Liver (tissue), 9 donors: ENCODE data around the gene ZBTB21. TPM values are rescaled to one million over a fixed set of nuclear protein-coding genes. Genes with fewer than 3 reads are reported as not detected.
A peak's percentile ranks its signal among the peaks of the same experiment; 100 is the strongest.

Experiments
- DNase-seq: peaks from one replicate; pipeline ENCODE4 v3.0.0-alpha.2; 2017; ENCODE audit warnings: low spot score
- H3K27ac ChIP-seq, 2 donors: one replicate each; pipeline ENCODE4 v1.7.0; 2013; ENCODE audit warnings: inconsistent platforms in 2 of 2, low read length in 2 of 2, control low read depth in 1 of 2, low read depth in 1 of 2, mild to moderate bottlenecking in 1 of 2
- H3K27me3 ChIP-seq, 4 donors: one replicate each; pipeline versions ENCODE4 v1.6.1 to v1.7.0; 2013; ENCODE audit warnings: low read length in 3 of 4, inconsistent platforms in 1 of 4, mild to moderate bottlenecking in 1 of 4, moderate library complexity in 1 of 4; ENCODE audit not compliant: control insufficient read depth in 4 of 4, insufficient read depth in 4 of 4
- H3K36me3 ChIP-seq, 4 donors: one replicate each; pipeline versions ENCODE4 v1.6.1 to v1.7.0; 2013; ENCODE audit warnings: low read length in 3 of 4, mild to moderate bottlenecking in 3 of 4, low read depth in 1 of 4, moderate library complexity in 1 of 4; ENCODE audit not compliant: control insufficient read depth in 4 of 4, insufficient read depth in 3 of 4
- H3K4me1 ChIP-seq, 4 donors: one replicate each; pipeline versions ENCODE4 v1.6.1 to v1.7.0; 2013; ENCODE audit warnings: low read length in 3 of 4, mild to moderate bottlenecking in 3 of 4, moderate library complexity in 1 of 4; ENCODE audit not compliant: control insufficient read depth in 4 of 4, insufficient read depth in 4 of 4
- H3K4me3 ChIP-seq, 3 donors: one replicate each; pipeline versions ENCODE4 v1.6.1 to v1.7.0; 2013; ENCODE audit warnings: low read length in 3 of 3, control low read depth in 1 of 3, low read depth in 1 of 3, mild to moderate bottlenecking in 1 of 3
- H3K9ac ChIP-seq, 2 donors: one replicate each; pipeline ENCODE4 v1.7.0; 2013; ENCODE audit warnings: low read length in 2 of 2, mild to moderate bottlenecking in 2 of 2, moderate library complexity in 2 of 2, control low read depth in 1 of 2, low read depth in 1 of 2
- H3K9me3 ChIP-seq, 4 donors: one replicate each; pipeline versions ENCODE4 v1.6.1 to v1.7.0; 2013; ENCODE audit warnings: low read length in 3 of 4; ENCODE audit not compliant: control insufficient read depth in 4 of 4
- EGR1 ChIP-seq, 2 donors: IDR thresholded peaks; 2 replicates each; pipeline ENCODE4 v1.6.1; 2016 to 2018; ENCODE audit warnings: antibody characterized with exemption in 2 of 2, low read depth in 2 of 2
- FOXA1 ChIP-seq: IDR thresholded peaks from 2 replicates; pipeline ENCODE4 v1.6.1; 2016; ENCODE audit warnings: antibody characterized with exemption
- GABPA ChIP-seq, 2 donors: IDR thresholded peaks in 1 of 2; conservative IDR thresholded peaks in 1 of 2; 2 replicates each; pipeline ENCODE4 v1.6.1; 2016; ENCODE audit warnings: antibody characterized with exemption in 2 of 2, mild to moderate bottlenecking in 1 of 2, moderate library complexity in 1 of 2
- NR2F2 ChIP-seq: IDR thresholded peaks from 2 replicates; pipeline ENCODE4 v1.6.1; 2016; ENCODE audit warnings: antibody characterized with exemption
- RAD21 ChIP-seq, 2 donors: IDR thresholded peaks; 2 replicates each; pipeline ENCODE4 v1.6.1; 2016; ENCODE audit warnings: antibody characterized with exemption in 2 of 2, mild to moderate bottlenecking in 2 of 2
- RXRA ChIP-seq, 2 donors: IDR thresholded peaks; 2 replicates each; pipeline ENCODE4 v1.6.1; 2017 to 2018; ENCODE audit warnings: antibody characterized with exemption in 2 of 2, mild to moderate bottlenecking in 1 of 2
- SP1 ChIP-seq: IDR thresholded peaks from 2 replicates; pipeline ENCODE4 v1.6.1; 2018; ENCODE audit warnings: antibody characterized with exemption, mild to moderate bottlenecking
- TAF1 ChIP-seq: conservative IDR thresholded peaks from 2 replicates; pipeline ENCODE4 v1.6.1; 2016; ENCODE audit warnings: antibody characterized with exemption, mild to moderate bottlenecking
- YY1 ChIP-seq: IDR thresholded peaks from 2 replicates; pipeline ENCODE4 v1.6.1; 2016; ENCODE audit warnings: antibody characterized with exemption, mild to moderate bottlenecking
- WGBS: extraction: QIAGEN DNeasy Blood & Tissue Kit; methylation state at CpG from one replicate; pipeline ENCODE4 v1.1.7; 2013; 5-methylcytosine and 5-hydroxymethylcytosine counted together
- polyA plus RNA-seq, 2 donors: library from polyadenylated mRNA; stranded (reverse) in 1 of 2; unstranded in 1 of 2; fragments of 200-250 nt in 1 of 2; fragments of >200 nt in 1 of 2; fragmentation: Nextera tagmentation in 1 of 2; extraction: Ambion mirVana in 1 of 2; gene quantifications; one replicate each; pipeline versions ENCODE4 v1.2.1 to v1.2.3, GENCODE V29; 2013 to 2015
- total RNA-seq, 2 donors: library from RNA; depleted of rRNA; stranded (reverse); fragments of >200 nt; gene quantifications; one replicate each; pipeline ENCODE4 v1.2.3, GENCODE V29; 2014
- TF ChIP-seq, protein P1 (sequence below): IDR thresholded peaks from 2 replicates; pipeline ENCODE4 v1.6.1; 2016; ENCODE audit warnings: antibody characterized with exemption
- TF ChIP-seq, protein P2 (sequence below): fragments of 150-350 bp; IDR thresholded peaks from 2 replicates; pipeline ENCODE4 v1.5.1; 2017; ENCODE audit warnings: improper control_type of control experiment, low read depth, low read length; ENCODE audit not compliant: missing input control
- TF ChIP-seq, protein P3 (sequence below): IDR thresholded peaks from 2 replicates; pipeline ENCODE4 v1.6.1; 2016; ENCODE audit warnings: antibody characterized with exemption
- donor health status: healthy.
- donor health status: healthy.
- donor health status: healthy.
- donor health status: healthy.
- donor health status: healthy.

Gene ZBTB21
- total and polyA plus RNA-seq, 4 donors: 3.1 to 14.1 (median 4.0) TPM

DNA sequence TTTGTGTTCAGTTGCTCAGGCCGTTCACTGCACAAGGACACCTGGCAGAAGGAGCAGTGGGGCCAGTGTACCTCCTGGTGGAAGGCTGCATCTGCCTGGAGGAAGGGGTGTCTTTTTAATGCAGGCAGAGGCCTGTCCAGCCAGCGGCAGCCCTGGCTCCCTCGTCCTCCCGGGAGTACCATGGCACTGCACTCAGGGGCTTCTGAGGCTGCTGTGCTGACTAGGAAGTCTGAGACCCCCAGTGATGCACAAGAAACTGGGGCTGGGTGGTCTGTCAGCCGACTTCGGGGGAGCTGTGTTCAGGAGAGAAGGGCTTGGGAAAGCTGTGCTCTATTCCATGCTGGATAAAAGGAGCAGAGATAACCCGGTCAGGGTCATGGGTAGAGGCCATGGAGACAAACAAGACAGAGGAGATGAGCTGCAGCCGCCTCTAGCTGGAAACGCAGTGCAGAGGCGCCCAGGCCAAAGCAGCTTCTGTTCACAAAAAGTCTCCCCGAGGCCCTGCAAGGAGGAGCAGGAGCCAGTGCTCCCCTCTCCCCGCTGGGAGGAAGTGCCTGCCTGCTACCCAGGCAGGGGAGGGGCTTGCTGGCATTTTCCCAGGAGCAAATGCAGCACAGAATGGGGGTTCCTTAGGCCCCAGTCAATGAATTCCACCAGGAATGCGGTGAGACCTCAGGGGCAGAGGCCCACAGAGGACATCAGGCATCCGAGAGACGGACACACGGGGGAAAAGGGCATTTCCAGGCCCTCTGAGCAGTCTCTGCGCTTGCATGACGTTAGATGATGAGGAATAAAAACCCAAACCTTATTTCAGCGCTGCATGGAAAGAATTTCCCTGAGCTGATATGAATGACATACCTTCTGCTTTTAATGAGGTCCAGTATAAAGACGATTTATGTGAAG lies 39.2 kb downstream of the ZBTB21 start:
- no peak overlapping the region for H3K4me3 ChIP-seq
- no peak for TF ChIP-seq RAD21 (IDR thresholded peaks at IDR 0.05)
- no peak for TF ChIP-seq NR2F2
- TF ChIP-seq FOXA1: no peak
- TF ChIP-seq, protein P1, sequence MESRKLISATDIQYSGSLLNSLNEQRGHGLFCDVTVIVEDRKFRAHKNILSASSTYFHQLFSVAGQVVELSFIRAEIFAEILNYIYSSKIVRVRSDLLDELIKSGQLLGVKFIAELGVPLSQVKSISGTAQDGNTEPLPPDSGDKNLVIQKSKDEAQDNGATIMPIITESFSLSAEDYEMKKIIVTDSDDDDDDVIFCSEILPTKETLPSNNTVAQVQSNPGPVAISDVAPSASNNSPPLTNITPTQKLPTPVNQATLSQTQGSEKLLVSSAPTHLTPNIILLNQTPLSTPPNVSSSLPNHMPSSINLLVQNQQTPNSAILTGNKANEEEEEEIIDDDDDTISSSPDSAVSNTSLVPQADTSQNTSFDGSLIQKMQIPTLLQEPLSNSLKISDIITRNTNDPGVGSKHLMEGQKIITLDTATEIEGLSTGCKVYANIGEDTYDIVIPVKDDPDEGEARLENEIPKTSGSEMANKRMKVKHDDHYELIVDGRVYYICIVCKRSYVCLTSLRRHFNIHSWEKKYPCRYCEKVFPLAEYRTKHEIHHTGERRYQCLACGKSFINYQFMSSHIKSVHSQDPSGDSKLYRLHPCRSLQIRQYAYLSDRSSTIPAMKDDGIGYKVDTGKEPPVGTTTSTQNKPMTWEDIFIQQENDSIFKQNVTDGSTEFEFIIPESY: no peak
- WGBS: 71% methylated on average over 20 of the region's 20 CpGs
- H3K9ac ChIP-seq: no peak overlapping the region
- peaks cover 0 to 3% (median 0%) of the 10 kb centered on the region in 4 donors for H3K4me1 ChIP-seq
- H3K27ac ChIP-seq: no peak overlapping the region
- DNase-seq: peak; percentile 28
- no peaks in the 10 kb centered on the region for H3K36me3 ChIP-seq
- no peaks in the 10 kb centered on the region for H3K27me3 ChIP-seq
- H3K9me3 ChIP-seq: no peaks in the 10 kb centered on the region

DNA sequence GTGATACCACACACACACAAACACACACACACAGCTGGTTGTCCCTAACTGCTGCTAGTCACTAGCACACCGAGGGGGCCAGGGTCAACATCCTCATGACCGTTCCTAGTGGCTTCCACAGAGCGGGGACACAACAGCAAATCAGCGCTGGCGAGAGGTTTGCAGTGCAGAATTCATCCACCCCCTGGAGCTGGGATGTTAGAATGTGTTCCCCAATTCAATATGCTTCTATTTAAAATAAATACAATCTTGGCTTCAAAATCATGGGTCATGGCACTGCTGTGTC lies 40.1 kb downstream of the ZBTB21 start:
- no peak overlapping the region for H3K4me3 ChIP-seq
- no peak overlapping the region for H3K27ac ChIP-seq
- WGBS: 84% methylated on average over 5 of the region's 5 CpGs
- peak in 1 of 2 donors; percentile 9 for TF ChIP-seq RXRA (IDR thresholded peaks at IDR 0.05)
- TF ChIP-seq, protein P2, sequence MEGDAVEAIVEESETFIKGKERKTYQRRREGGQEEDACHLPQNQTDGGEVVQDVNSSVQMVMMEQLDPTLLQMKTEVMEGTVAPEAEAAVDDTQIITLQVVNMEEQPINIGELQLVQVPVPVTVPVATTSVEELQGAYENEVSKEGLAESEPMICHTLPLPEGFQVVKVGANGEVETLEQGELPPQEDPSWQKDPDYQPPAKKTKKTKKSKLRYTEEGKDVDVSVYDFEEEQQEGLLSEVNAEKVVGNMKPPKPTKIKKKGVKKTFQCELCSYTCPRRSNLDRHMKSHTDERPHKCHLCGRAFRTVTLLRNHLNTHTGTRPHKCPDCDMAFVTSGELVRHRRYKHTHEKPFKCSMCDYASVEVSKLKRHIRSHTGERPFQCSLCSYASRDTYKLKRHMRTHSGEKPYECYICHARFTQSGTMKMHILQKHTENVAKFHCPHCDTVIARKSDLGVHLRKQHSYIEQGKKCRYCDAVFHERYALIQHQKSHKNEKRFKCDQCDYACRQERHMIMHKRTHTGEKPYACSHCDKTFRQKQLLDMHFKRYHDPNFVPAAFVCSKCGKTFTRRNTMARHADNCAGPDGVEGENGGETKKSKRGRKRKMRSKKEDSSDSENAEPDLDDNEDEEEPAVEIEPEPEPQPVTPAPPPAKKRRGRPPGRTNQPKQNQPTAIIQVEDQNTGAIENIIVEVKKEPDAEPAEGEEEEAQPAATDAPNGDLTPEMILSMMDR: no peak
- peaks cover 0 to 3% (median 0%) of the 10 kb centered on the region in 4 donors for H3K4me1 ChIP-seq
- H3K36me3 ChIP-seq: no peaks in the 10 kb centered on the region
- no peaks in the 10 kb centered on the region for H3K27me3 ChIP-seq
- DNase-seq: no peak
- no peaks in the 10 kb centered on the region for H3K9me3 ChIP-seq
- no peak overlapping the region for H3K9ac ChIP-seq

DNA sequence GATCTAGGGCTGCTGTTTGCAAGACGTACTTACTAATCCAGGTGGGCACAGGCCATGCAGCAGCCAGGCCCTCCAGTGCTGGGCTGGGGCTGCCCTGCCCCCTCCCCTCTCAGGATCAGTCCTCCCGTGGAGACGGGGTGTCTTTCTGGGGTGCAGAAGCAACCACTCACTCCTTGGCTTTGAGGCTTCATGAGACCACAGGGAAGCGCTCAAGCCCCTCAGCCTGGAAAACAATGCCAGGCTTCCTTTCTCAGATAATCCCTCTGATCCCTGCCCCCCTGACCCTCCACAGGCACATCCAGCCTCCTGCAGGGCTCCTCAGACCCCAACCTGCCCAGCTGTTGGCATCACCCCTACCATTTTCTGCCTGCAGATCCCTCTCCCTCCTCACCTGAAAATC lies 42.5 kb downstream of the ZBTB21 start:
- no peak for DNase-seq

DNA sequence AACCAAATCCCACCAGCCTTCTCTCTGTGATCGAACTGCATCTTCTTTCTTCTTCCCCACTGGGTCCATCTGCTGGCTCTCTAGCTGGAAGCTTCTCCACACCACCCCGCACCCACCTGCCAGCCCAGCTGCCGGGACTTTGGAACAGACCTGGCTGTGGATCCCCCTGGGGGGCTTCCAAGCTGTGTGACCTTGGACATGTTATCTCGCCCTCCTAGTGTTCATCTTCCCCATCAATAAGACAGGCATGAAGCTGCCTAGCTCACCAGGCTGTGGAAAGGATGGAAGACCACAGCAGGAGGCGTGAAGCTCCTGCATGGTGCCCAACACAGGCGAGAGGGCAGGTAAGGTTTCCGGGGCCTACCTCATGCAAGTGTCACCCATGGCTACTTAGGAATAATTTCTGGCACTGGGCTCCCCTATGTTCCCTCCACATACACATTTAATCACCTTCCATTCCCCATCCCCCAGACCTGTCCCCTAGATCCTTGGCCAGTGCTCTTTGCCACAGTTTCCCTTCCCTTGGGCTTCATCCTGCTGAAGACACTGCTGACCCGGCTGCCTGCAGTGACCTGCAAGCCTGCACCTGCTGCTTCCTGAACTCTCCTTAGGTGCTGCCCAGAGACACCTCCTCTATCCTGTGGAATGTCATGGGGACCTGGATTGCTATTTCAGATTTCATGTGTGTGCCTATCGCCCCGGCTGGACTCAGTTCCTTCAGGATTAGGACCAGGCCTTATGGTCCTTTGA lies 43.1 kb downstream of the ZBTB21 start:
- Histone ChIP-seq H3K4me1 (peaks cover 0 to 3% (median 0%) of the 10 kb centered on the region in 4 donors), H3K27ac (no peak overlapping the region), H3K36me3 (no peaks in the 10 kb centered on the region), H3K9ac (no peak overlapping the region), H3K9me3 (no peaks in the 10 kb centered on the region), H3K27me3 (no peaks in the 10 kb centered on the region), H3K4me3 (no peak overlapping the region)
- DNase-seq: peak; percentile 24
- WGBS: 92% methylated on average over 10 of the region's 10 CpGs
- TF ChIP-seq SP1 (no peak), EGR1 (IDR thresholded peaks at IDR 0.05; ENCODE audit: low read depth in 2 of 2) (no peak), FOXA1 (no peak), TAF1 (no peak), GABPA (IDR thresholded peaks at IDR 0.05 in 1 of 2, conservative IDR thresholded peaks at IDR 0.05 in 1 of 2) (no peak), YY1 (no peak)
- TF ChIP-seq, protein P1: no peak
- TF ChIP-seq, protein P2: no peak
- TF ChIP-seq, protein P3, sequence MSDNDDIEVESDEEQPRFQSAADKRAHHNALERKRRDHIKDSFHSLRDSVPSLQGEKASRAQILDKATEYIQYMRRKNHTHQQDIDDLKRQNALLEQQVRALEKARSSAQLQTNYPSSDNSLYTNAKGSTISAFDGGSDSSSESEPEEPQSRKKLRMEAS: no peak

More for the DNA sequence above, 42.5 kb downstream of the ZBTB21 start:
- H3K9ac ChIP-seq: no peak overlapping the region
- no peak overlapping the region for H3K27ac ChIP-seq
- H3K9me3 ChIP-seq: no peaks in the 10 kb centered on the region
- H3K27me3 ChIP-seq: no peaks in the 10 kb centered on the region
- no peak for TF ChIP-seq FOXA1
- H3K4me1 ChIP-seq: peaks cover 0 to 3% (median 0%) of the 10 kb centered on the region in 4 donors
- H3K4me3 ChIP-seq: no peak overlapping the region
- WGBS: 85% methylated on average over 4 of the region's 4 CpGs
- H3K36me3 ChIP-seq: no peaks in the 10 kb centered on the region
